Pancreas (tissue), 10 donors: Measurements from ENCODE around the gene SCN2A. TPM values are rescaled to one million over a fixed set of nuclear protein-coding genes. Genes with fewer than 3 reads are reported as not detected.

Experiments used
- ATAC-seq, 4 donors: fragments of 200-7000 bp; cut with Tn5 transposase; one replicate each; pipeline versions ENCODE4 v1.8.0 to v1.9.1; 2020; ENCODE audit warnings: mild to moderate bottlenecking in 4 of 4, moderate library complexity in 4 of 4
- DNase-seq, 6 donors: peaks; one replicate each; pipeline ENCODE4 v3.0.0-alpha.2; 2020
- FAIRE-seq: peaks from 2 replicates; lab custom pipeline; 2012; peaks lifted over from hg19 to GRCh38; lab: Jason Lieb, UNC
- H3K27ac ChIP-seq, 4 donors: fragments of 200-600 bp; sonication (generic); 1 replicate in 3 of 4; 2 replicates in 1 of 4; pipeline versions ENCODE4 v1.5.0 to v1.8.0; 2020
- H3K27me3 ChIP-seq, 4 donors: fragments of 200-600 bp; one replicate each; pipeline ENCODE4 v1.8.0; 2021
- H3K36me3 ChIP-seq, 3 donors: fragments of 200-600 bp; sonication (generic) in 1 of 3; one replicate each; pipeline versions ENCODE4 v1.5.0 to v1.8.0; 2020 to 2021
- H3K4me1 ChIP-seq, 3 donors: fragments of 200-600 bp; one replicate each; pipeline ENCODE4 v1.8.0; 2021
- H3K4me3 ChIP-seq, 4 donors: fragments of 200-600 bp; sonication (generic) in 2 of 4; one replicate each; pipeline versions ENCODE4 v1.5.0 to v1.8.0; 2020 to 2021
- H3K9me3 ChIP-seq, 4 donors: fragments of 200-600 bp; one replicate each; pipeline ENCODE4 v1.8.0; 2021
- CTCF ChIP-seq, 4 donors: fragments of 200-600 bp; sonication (generic) in 3 of 4; IDR thresholded peaks; one replicate each; pipeline versions ENCODE4 v1.5.0 to v1.8.0; 2021; ENCODE audit warnings: antibody characterized with exemption in 4 of 4
- WGBS, 2 donors: extraction: QIAGEN DNeasy Blood & Tissue Kit; methylation state at CpG; one replicate each; pipeline ENCODE4 v1.1.7; 2013; 5-methylcytosine and 5-hydroxymethylcytosine counted together
- intact Hi-C, 3 donors: fragments of 100-400 bp; cut with DNase I; formaldehyde crosslinking; loops; one replicate each; pipeline versions ENCODE4 v1.11.1 to v1.14.2; 2022
- polyA plus RNA-seq, 2 donors: library from polyadenylated mRNA; stranded (reverse); fragments of 200-250 nt; gene quantifications; one replicate each; pipeline ENCODE4 v1.2.3, GENCODE V29; 2013
- total RNA-seq, 6 donors: library from RNA; stranded (reverse); fragmentation: NEBNext Ultra II Directional in 4 of 6; extraction: Animal tissue kit (Norgen Biotek cat#: 25700) in 4 of 6; gene quantifications; one replicate each; pipeline versions ENCODE4 v1.2.1 to v1.2.4, GENCODE V29; 2021 to 2023
- donor health status: healthy with polysubstance abuse.
- donor health status: DM: no; HTN: no; CAD: no; lungs with moderate emphysema.
- donor health status: DM: no; HTN: no; CAD: no.
- donor health status: control.
- donor health status: control.
- donor health status: Bipolar disorder and iron deficiency.
- donor health status: DM: yes; HTN: yes; CAD: no.
- donor health status: DM: no; HTN: no; CAD: no.
- donor health status: DM: no; HTN: no; CAD: no.
- donor health status: DM: yes; HTN: yes; CAD: no.

The SCN2A gene
- total and polyA plus RNA-seq, 8 donors, result 0.08 to 0.34 (median 0.19) TPM

GRCh38 chr2:165205865-165206264 is 33.3 kb upstream of the SCN2A start:
- intact Hi-C loops, result loop anchor here in 2 of 3 donors (10.0 kb wide), 1 partner anchor 191 kb away; no protein-coding TSS in a partner anchor
- Histone ChIP-seq H3K9me3 (no peaks in the 10 kb centered on the region), H3K4me3 (no peak overlapping the region), H3K27me3 (no peaks in the 10 kb centered on the region), H3K4me1 (no peaks in the 10 kb centered on the region), H3K27ac (no peak overlapping the region), H3K36me3 (no peaks in the 10 kb centered on the region)
- DNase-seq, result no peak
- no peak for TF ChIP-seq CTCF (IDR thresholded peaks at IDR 0.05)
- no peak for FAIRE-seq
- 75 to 84% methylated on average over 2 of the region's 2 CpGs for WGBS, 2 donors
- ATAC-seq, result no peak

GRCh38 chr2:165208094-165208493 is 31.1 kb upstream of the SCN2A start:
- no peaks in the 10 kb centered on the region for H3K9me3 ChIP-seq
- no peak overlapping the region for H3K27ac ChIP-seq
- DNase-seq (no peak), FAIRE-seq (no peak), ATAC-seq (no peak)
- H3K4me3 ChIP-seq, result no peak overlapping the region
- H3K36me3 ChIP-seq, result no peaks in the 10 kb centered on the region
- 42 to 61% methylated on average over 1 of the region's 1 CpG for WGBS, 2 donors
- no peaks in the 10 kb centered on the region for H3K27me3 ChIP-seq
- no peak for TF ChIP-seq CTCF (IDR thresholded peaks at IDR 0.05)
- no peaks in the 10 kb centered on the region for H3K4me1 ChIP-seq
- intact Hi-C loops, result loop anchor here in 2 of 3 donors (10.0 kb wide), 1 partner anchor 193 kb away; no protein-coding TSS in a partner anchor

GRCh38 chr2:165214093-165214492 is 25.1 kb upstream of the SCN2A start:
- no peaks in the 10 kb centered on the region for H3K4me1 ChIP-seq
- intact Hi-C loops, result no loop called here
- WGBS, 2 donors, result 26 to 28% methylated on average over 1 of the region's 1 CpG
- H3K4me3 ChIP-seq, result no peak overlapping the region
- DNase-seq, result no peak
- H3K27me3 ChIP-seq, result no peaks in the 10 kb centered on the region
- ATAC-seq, result no peak
- TF ChIP-seq CTCF (IDR thresholded peaks at IDR 0.05), result no peak
- H3K9me3 ChIP-seq, result no peaks in the 10 kb centered on the region
- FAIRE-seq, result no peak
- no peaks in the 10 kb centered on the region for H3K36me3 ChIP-seq
- no peak overlapping the region for H3K27ac ChIP-seq

- H3K4me1 ChIP-seq, result no peaks in the 10 kb centered on the region
- WGBS, 2 donors, result 61 to 73% methylated on average over 3 of the region's 3 CpGs
- H3K27me3 ChIP-seq, result no peaks in the 10 kb centered on the region
- no peaks in the 10 kb centered on the region for H3K9me3 ChIP-seq
- no peak overlapping the region for H3K4me3 ChIP-seq
- intact Hi-C loops, result no loop called here
- H3K27ac ChIP-seq, result no peak overlapping the region
- ATAC-seq, result no peak
- no peaks in the 10 kb centered on the region for H3K36me3 ChIP-seq
- TF ChIP-seq CTCF (IDR thresholded peaks at IDR 0.05), result no peak
- FAIRE-seq, result no peak
- no peak for DNase-seq
Observed at GRCh38 chr2:165219481-165219880, 19.7 kb upstream of the SCN2A start.

- intact Hi-C loops, result no loop called here
- FAIRE-seq (no peak), DNase-seq (no peak), ATAC-seq (no peak)
- no peak for TF ChIP-seq CTCF (IDR thresholded peaks at IDR 0.05)
- Histone ChIP-seq H3K27me3 (no peaks in the 10 kb centered on the region), H3K4me1 (no peaks in the 10 kb centered on the region), H3K36me3 (no peaks in the 10 kb centered on the region), H3K27ac (no peak overlapping the region), H3K4me3 (no peak overlapping the region), H3K9me3 (no peaks in the 10 kb centered on the region)
- 23 to 49% methylated on average over 1 of the region's 1 CpG for WGBS, 2 donors
Observed at GRCh38 chr2:165224941-165225340, 14.3 kb upstream of the SCN2A start.
